SU-DHL-6 (cell line): ENCODE results near the gene DKC1.

ENCODE experiments used
- CTCF ChIP-seq: fragments of 200-600 bp; sonication (generic); IDR thresholded peaks from one replicate; pipeline ENCODE4 v1.5.1; 2017; ENCODE audit warnings: antibody characterized with exemption, mild to moderate bottlenecking, low read length, moderate library complexity; ENCODE audit not compliant: insufficient read depth, poor library complexity, severe bottlenecking
- EZH2phosphoT487 ChIP-seq: fragments of 200-600 bp; sonication (generic), shearing (Covaris generic); conservative IDR thresholded peaks from 2 replicates; pipeline ENCODE4 v1.6.1; 2018; ENCODE audit warnings: mild to moderate bottlenecking, antibody characterized with exemption, low read length, moderate library complexity, mixed read lengths

GRCh38 chrX:154805696-154806091 is 43.0 kb downstream of the DKC1 start:
- no peak for TF ChIP-seq EZH2phosphoT487
- no peak for TF ChIP-seq CTCF
